Osteoblast (primary cell): ENCODE results near the gene CCDC28B. TPM values are rescaled to one million over a fixed set of nuclear protein-coding genes. Genes with fewer than 3 reads are reported as not detected.
A peak's percentile ranks its signal among the peaks of the same experiment; 100 is the strongest.

ENCODE experiments used
- DNase-seq: peaks from one replicate; pipeline ENCODE4 v3.0.0; 2011; ENCODE audit warnings: low spot score, mixed read lengths; ENCODE audit not compliant: insufficient read length; ENCODE audit errors: missing footprints
- H2AFZ ChIP-seq: 2 replicates; pipeline ENCODE4 v1.6.0; 2011; ENCODE audit warnings: mild to moderate bottlenecking, low read length
- H3K27ac ChIP-seq: 2 replicates; pipeline ENCODE4 v1.5.1; 2011; ENCODE audit warnings: mild to moderate bottlenecking, low read depth, low read length, moderate library complexity
- H3K27me3 ChIP-seq: 2 replicates; pipeline ENCODE4 v1.6.0; 2012; ENCODE audit warnings: mild to moderate bottlenecking, control low read depth, inconsistent platforms, low read length, moderate library complexity; ENCODE audit not compliant: insufficient read depth
- H3K36me3 ChIP-seq: 2 replicates; pipeline ENCODE4 v1.5.1; 2011; ENCODE audit warnings: mild to moderate bottlenecking, low read length, control low read depth, moderate library complexity; ENCODE audit not compliant: insufficient read depth
- H3K4me1 ChIP-seq: 2 replicates; pipeline ENCODE4 v1.5.1; 2011; ENCODE audit warnings: mild to moderate bottlenecking, low read length, control low read depth, moderate library complexity; ENCODE audit not compliant: insufficient read depth
- H3K4me2 ChIP-seq: 2 replicates; pipeline ENCODE4 v1.6.0; 2011; ENCODE audit warnings: mild to moderate bottlenecking, low read length; ENCODE audit not compliant: insufficient read depth
- H3K4me3 ChIP-seq: fragments of 200-600 bp; sonication (generic); 3 replicates; pipeline ENCODE4 v1.5.1; 2012; ENCODE audit warnings: mild to moderate bottlenecking, low read length, inconsistent platforms; ENCODE audit not compliant: insufficient read depth
- H3K79me2 ChIP-seq: 2 replicates; pipeline ENCODE4 v1.6.0; 2012; ENCODE audit warnings: mild to moderate bottlenecking, low read length, control low read depth, inconsistent platforms; ENCODE audit not compliant: insufficient read depth
- H3K9me3 ChIP-seq: 2 replicates; pipeline ENCODE4 v1.5.1; 2011; ENCODE audit warnings: low read depth, low read length, control low read depth
- H4K20me1 ChIP-seq: 2 replicates; pipeline ENCODE4 v1.6.0; 2012; ENCODE audit warnings: mild to moderate bottlenecking, low read length, control low read depth; ENCODE audit not compliant: insufficient read depth
- total RNA-seq: library from RNA; depleted of rRNA; stranded (reverse); fragments of >200 nt; gene quantifications from 2 replicates; pipeline ENCODE4 v1.2.3, GENCODE V29; 2012
- TF ChIP-seq, protein P1 (sequence below): IDR thresholded peaks from 2 replicates; pipeline ENCODE4 v1.5.1; 2011; ENCODE audit warnings: mild to moderate bottlenecking, low read depth, low read length, moderate library complexity; ENCODE audit errors: extremely low read depth

CCDC28B gene
- total RNA-seq, 1 donor: 8.0 TPM

DNA sequence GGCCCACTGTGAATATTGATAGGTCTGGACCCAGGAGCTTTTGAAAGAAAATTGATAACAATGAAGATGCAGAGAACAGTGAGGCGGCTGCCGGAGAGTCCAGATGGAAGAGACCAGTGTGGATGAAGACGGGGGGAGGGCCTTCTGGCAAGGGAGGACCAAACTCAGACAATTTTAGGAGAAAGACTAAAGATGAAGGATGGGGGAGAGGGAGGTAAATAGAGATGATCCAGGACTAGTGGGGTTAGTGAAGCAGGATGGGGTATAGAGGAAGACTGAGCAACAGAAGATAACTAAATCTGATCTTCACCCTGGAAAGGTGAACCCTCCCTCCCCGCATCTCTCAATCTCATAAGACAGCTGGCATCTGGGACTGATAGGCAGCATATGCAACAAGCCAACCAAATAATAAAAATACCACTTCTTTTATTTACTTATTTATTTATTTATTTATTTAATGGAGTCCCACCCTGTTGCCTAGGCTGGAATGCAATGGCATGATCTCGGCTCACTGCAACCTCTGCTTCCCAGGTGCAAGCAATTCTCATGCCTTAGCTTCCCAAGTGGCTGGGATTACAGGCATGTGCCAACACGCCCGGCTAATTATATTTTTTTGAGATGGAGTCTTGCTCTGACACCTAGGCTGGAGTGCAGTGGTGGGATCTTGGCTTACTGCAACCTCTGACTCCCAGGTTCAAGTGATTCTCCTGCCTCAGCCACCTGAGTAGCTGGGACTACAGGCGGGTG, 32.3 kb downstream of the CCDC28B start:
- H3K27ac ChIP-seq: no peak overlapping the region
- no peak for DNase-seq
- H2AFZ ChIP-seq: no peak overlapping the region
- H3K79me2 ChIP-seq: no peaks in the 10 kb centered on the region
- H3K9me3 ChIP-seq: no peaks in the 10 kb centered on the region
- H3K27me3 ChIP-seq: no peaks in the 10 kb centered on the region
- no peak overlapping the region for H3K4me2 ChIP-seq
- H3K4me1 ChIP-seq: peaks cover 20% of the 10 kb centered on the region
- H3K4me3 ChIP-seq: no peak overlapping the region
- H3K36me3 ChIP-seq: peaks cover 38% of the 10 kb centered on the region
- no peaks in the 10 kb centered on the region for H4K20me1 ChIP-seq
- TF ChIP-seq, protein P1, sequence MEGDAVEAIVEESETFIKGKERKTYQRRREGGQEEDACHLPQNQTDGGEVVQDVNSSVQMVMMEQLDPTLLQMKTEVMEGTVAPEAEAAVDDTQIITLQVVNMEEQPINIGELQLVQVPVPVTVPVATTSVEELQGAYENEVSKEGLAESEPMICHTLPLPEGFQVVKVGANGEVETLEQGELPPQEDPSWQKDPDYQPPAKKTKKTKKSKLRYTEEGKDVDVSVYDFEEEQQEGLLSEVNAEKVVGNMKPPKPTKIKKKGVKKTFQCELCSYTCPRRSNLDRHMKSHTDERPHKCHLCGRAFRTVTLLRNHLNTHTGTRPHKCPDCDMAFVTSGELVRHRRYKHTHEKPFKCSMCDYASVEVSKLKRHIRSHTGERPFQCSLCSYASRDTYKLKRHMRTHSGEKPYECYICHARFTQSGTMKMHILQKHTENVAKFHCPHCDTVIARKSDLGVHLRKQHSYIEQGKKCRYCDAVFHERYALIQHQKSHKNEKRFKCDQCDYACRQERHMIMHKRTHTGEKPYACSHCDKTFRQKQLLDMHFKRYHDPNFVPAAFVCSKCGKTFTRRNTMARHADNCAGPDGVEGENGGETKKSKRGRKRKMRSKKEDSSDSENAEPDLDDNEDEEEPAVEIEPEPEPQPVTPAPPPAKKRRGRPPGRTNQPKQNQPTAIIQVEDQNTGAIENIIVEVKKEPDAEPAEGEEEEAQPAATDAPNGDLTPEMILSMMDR: no peak

DNA sequence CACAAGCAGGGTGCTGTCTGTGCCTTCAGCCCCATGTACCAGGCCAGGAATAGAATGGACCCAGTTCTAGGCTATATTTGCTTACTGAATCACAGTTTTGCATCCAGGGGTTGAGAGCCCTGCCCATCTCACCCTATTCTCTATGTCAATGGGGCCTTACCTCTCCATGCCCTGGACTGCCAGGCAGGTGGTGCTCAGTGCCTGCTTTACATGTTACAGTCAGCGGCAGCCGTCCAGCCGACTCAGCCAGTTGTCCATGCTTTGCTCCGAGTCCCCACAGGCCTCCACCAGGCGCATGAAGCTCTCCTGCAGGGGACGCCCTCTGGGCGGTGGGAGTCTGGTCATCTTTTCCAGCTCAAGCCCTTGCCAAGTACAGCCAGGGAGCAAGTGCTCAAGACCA, 34.4 kb downstream of the CCDC28B start:
- H3K4me2 ChIP-seq: no peak overlapping the region
- H3K36me3 ChIP-seq: peaks cover 22% of the 10 kb centered on the region
- no peaks in the 10 kb centered on the region for H3K79me2 ChIP-seq
- H4K20me1 ChIP-seq: no peaks in the 10 kb centered on the region
- DNase-seq: no peak
- no peak overlapping the region for H2AFZ ChIP-seq
- no peaks in the 10 kb centered on the region for H3K27me3 ChIP-seq
- no peak overlapping the region for H3K4me3 ChIP-seq
- no peaks in the 10 kb centered on the region for H3K9me3 ChIP-seq
- peaks cover 20% of the 10 kb centered on the region for H3K4me1 ChIP-seq
- TF ChIP-seq, protein P1: no peak
- peak overlapping the region; percentile 95 for H3K27ac ChIP-seq

DNA sequence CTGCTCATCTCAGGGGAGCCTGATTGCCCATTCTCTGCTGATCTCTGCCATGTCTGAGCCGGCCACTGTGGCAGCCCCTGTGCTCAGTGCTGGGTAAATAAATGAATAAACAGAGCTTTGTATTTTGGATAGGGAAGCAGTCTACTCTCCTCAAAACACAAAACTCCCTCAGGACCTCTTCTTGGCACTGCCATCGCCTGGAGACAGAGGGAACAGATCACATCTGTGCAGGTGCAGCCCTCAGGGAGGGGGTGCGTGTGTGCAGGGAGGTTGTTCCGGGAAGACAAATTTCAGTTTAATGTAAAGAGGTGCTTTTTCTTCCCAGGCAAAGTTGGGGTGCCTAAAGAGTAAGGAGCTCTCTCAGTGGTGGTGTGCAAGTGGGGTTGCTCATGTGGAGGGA, 38.9 kb downstream of the CCDC28B start:
- Histone ChIP-seq H3K36me3 (no peaks in the 10 kb centered on the region), H3K79me2 (no peaks in the 10 kb centered on the region), H3K27me3 (no peaks in the 10 kb centered on the region), H3K27ac (no peak overlapping the region), H3K9me3 (no peaks in the 10 kb centered on the region), H3K4me2 (no peak overlapping the region), H2AFZ (no peak overlapping the region), H3K4me3 (no peak overlapping the region), H3K4me1 (peaks cover 27% of the 10 kb centered on the region), H4K20me1 (no peaks in the 10 kb centered on the region)
- no peak for DNase-seq
- TF ChIP-seq, protein P1: no peak

DNA sequence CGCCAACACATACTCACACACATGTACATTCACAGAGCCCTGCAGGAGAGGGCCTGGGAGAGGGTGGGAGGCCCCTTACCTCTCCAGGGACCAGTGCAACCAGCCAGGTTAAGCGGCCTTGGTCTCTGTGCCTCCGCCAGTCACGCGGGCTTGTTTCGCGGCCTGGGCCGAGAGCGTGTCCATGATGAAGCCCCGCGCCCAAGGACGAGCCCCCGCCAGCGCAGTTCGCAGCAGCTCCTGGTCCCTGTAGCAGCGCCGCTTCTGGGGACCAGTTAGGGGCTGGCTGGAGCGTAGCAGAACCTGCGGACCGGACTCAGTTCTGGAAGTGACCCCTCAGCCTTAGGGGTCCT, 39.4 kb downstream of the CCDC28B start:
- H3K27ac ChIP-seq: no peak overlapping the region
- H3K9me3 ChIP-seq: no peaks in the 10 kb centered on the region
- H4K20me1 ChIP-seq: no peaks in the 10 kb centered on the region
- H3K27me3 ChIP-seq: no peaks in the 10 kb centered on the region
- DNase-seq: no peak
- peak overlapping the region; percentile 81 for H3K4me3 ChIP-seq
- H3K79me2 ChIP-seq: no peaks in the 10 kb centered on the region
- TF ChIP-seq, protein P1: no peak
- H3K4me1 ChIP-seq: peaks cover 27% of the 10 kb centered on the region
- H2AFZ ChIP-seq: peak overlapping the region; percentile 92
- H3K4me2 ChIP-seq: peak overlapping the region; percentile 94
- H3K36me3 ChIP-seq: no peaks in the 10 kb centered on the region
